NCI-H748 treated with DMSO at 0.1 percent for 48 hours (cell line): Measurements from ENCODE around the gene RNF43.

Source experiments
- DNase-seq: peaks from one replicate; lab custom pipeline; 2025; lab: John Stamatoyannopoulos, UW

Gene RNF43

GRCh38 chr17:58381124-58382035, 36.0 kb downstream of the RNF43 start:
- no peak for DNase-seq

GRCh38 chr17:58380207-58381123, 36.9 kb downstream of the RNF43 start:
- no peak for DNase-seq

GRCh38 chr17:58379511-58379824, 37.9 kb downstream of the RNF43 start:
- no peak for DNase-seq

- DNase-seq: no peak
These were observed 38.4 kb downstream of the RNF43 start for GRCh38 chr17:58378733-58379510.

GRCh38 chr17:58377661-58378060, 39.7 kb downstream of the RNF43 start:
- DNase-seq: no peak

- DNase-seq: no peak
These were observed 40.2 kb downstream of the RNF43 start for GRCh38 chr17:58377093-58377601.

- DNase-seq: no peak
These were observed 40.8 kb downstream of the RNF43 start for GRCh38 chr17:58376472-58377000.

GRCh38 chr17:58375811-58376210, 41.5 kb downstream of the RNF43 start:
- DNase-seq: no peak

- no peak for DNase-seq
These were observed 42.1 kb downstream of the RNF43 start for GRCh38 chr17:58375256-58375655.

- DNase-seq: no peak
These were observed 43.4 kb downstream of the RNF43 start for GRCh38 chr17:58373923-58374322.

GRCh38 chr17:58373003-58373402, 44.3 kb downstream of the RNF43 start:
- DNase-seq: no peak

- no peak for DNase-seq
These were observed 45.9 kb downstream of the RNF43 start for GRCh38 chr17:58371300-58371950.

GRCh38 chr17:58370716-58371115, 46.6 kb downstream of the RNF43 start:
- DNase-seq: no peak

GRCh38 chr17:58370309-58370708, 47.0 kb downstream of the RNF43 start:
- no peak for DNase-seq

GRCh38 chr17:58369214-58370031, 47.9 kb downstream of the RNF43 start:
- DNase-seq: no peak

GRCh38 chr17:58368860-58369213, 48.5 kb downstream of the RNF43 start:
- DNase-seq: no peak
